Heart left ventricle (tissue), 13 donors: ENCODE data around the gene ANKRD33.

Experiments
- POLR2A ChIP-seq, 2 donors: fragments of 450-650 bp; IDR thresholded peaks; one replicate each; pipeline ENCODE4 v1.6.1; 2017; ENCODE audit warnings: antibody characterized with exemption in 2 of 2, mild to moderate bottlenecking in 2 of 2, moderate library complexity in 2 of 2
- TF ChIP-seq, protein P1 (sequence below), 12 donors: fragments of 200-600 bp; sonication (generic) in 4 of 12; IDR thresholded peaks; one replicate each; pipeline versions ENCODE4 v1.5.0 to v1.8.0; 2018 to 2022; ENCODE audit warnings: antibody characterized with exemption in 12 of 12, mild to moderate bottlenecking in 5 of 12
- donor health status: ischemic (EF 13 %, LVEDD 7.1; RV severe dilation, severe dysfunction).
- donor health status: DM: no; HTN: yes; CAD: no.
- donor health status: DM: no; HTN: no; CAD: no.
- donor health status: ischemic (EF 25% LVEDD 6.9; RV normal size, moderate dysfunction).
- donor health status: ischemic (EF 25% LVEDD 5.7; RV mildly dilated, moderate dysfunction).
- donor health status: ischemic (EF 35%, LVEDD 5.7; RV mildly dilated, moderate dysfunction).
- donor health status: nonischemic (EF 11% LVEDD 7.7; RV severe dilation, severe dysfunction).
- donor health status: DM: yes; HTN: yes; CAD: no.
- donor health status: PGD.
- donor health status: ischemic (EF 29% LVEDD 5.4; RV normal size, mild dysfunction).
- donor health status: nonischemic (EF 23%, LVEDD 6.1; RV moderate dilation, normal function).

DNA sequence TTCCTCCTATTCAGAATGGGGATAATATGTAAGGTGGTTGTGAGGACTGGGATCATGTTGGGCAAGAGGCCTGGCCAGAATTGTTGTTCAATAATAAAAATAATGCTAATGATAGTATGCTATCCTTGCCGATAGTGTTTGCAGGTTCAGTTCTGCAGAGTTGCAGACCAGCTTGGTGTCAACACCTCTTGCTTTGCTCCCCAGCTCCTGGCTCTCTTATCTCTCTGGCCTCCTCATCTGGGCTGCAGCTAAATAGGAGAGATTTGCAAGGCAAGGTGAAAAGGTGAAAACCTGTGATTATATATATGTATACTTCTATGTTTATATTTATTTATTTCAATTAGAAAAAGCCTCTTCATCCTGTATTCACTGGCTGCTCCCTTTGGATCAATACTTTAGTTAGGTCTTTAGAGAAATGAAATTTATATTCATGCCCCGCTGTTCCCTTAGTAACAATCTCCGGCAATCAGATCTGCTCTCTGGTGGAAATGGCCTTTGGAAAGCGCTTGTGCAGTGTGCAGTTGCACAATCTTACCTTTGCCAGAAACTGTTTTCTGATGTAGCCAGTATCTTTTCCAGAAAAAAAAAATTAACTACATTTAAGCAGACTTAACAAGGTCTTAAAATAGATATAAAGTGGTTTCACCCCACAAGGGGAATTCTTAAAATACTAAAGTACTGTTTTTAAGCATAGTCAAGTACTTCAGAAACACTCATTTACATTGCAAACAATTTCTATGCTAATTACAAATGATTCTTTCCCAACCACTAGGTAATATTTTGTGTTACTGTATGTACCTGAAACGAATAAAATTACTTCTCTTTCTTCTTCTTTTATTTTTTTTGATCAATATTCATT, 44.5 kb downstream of the ANKRD33 start:
- TF ChIP-seq, protein P1, sequence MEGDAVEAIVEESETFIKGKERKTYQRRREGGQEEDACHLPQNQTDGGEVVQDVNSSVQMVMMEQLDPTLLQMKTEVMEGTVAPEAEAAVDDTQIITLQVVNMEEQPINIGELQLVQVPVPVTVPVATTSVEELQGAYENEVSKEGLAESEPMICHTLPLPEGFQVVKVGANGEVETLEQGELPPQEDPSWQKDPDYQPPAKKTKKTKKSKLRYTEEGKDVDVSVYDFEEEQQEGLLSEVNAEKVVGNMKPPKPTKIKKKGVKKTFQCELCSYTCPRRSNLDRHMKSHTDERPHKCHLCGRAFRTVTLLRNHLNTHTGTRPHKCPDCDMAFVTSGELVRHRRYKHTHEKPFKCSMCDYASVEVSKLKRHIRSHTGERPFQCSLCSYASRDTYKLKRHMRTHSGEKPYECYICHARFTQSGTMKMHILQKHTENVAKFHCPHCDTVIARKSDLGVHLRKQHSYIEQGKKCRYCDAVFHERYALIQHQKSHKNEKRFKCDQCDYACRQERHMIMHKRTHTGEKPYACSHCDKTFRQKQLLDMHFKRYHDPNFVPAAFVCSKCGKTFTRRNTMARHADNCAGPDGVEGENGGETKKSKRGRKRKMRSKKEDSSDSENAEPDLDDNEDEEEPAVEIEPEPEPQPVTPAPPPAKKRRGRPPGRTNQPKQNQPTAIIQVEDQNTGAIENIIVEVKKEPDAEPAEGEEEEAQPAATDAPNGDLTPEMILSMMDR (IDR thresholded peaks at IDR 0.05), result no peak
- TF ChIP-seq POLR2A (IDR thresholded peaks at IDR 0.05), result no peak
